NCI-H460 (cell line): ENCODE data around the gene KLHL6. TPM values are rescaled to one million over a fixed set of nuclear protein-coding genes. Genes with fewer than 3 reads are reported as not detected.
"Not testable (repeated sequence)": the region's sequence is repeated elsewhere in the genome, so short reads cannot be mapped to it uniquely, and the experiment has no call there.

ENCODE experiments used
- DNase-seq: peaks from one replicate; pipeline ENCODE4 v3.0.0-alpha.2; 2016; ENCODE audit warnings: low read depth; ENCODE audit errors: extremely low read depth
- total RNA-seq: library from RNA; depleted of rRNA; stranded (reverse); fragments of >200 nt; shearing (Covaris generic); gene quantifications from 2 replicates; pipeline ENCODE4 v1.2.3, GENCODE V29; 2014

KLHL6 gene
- total RNA-seq, 1 experiment from 2014 or later, result not detected

DNA sequence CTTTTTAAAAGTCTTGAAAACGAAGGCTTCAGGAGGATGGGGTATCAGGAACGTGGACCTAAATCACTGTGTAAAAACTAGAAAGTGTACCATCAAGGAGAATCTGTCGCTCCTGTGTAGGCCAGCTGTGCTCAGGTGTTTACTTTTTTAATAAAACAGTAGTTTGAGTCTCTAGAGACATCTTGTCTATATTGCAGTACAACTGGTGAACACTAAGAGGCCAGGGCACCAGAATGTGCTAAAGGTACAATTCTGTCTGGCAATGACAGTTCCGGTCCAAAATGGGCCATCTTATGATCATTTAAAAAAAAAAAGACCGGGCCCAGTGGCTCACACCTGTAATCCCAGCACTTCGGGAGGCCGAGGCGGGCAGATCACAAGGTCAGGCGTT is 65.3 kb downstream of the KLHL6 start:
- no peak for DNase-seq

DNA sequence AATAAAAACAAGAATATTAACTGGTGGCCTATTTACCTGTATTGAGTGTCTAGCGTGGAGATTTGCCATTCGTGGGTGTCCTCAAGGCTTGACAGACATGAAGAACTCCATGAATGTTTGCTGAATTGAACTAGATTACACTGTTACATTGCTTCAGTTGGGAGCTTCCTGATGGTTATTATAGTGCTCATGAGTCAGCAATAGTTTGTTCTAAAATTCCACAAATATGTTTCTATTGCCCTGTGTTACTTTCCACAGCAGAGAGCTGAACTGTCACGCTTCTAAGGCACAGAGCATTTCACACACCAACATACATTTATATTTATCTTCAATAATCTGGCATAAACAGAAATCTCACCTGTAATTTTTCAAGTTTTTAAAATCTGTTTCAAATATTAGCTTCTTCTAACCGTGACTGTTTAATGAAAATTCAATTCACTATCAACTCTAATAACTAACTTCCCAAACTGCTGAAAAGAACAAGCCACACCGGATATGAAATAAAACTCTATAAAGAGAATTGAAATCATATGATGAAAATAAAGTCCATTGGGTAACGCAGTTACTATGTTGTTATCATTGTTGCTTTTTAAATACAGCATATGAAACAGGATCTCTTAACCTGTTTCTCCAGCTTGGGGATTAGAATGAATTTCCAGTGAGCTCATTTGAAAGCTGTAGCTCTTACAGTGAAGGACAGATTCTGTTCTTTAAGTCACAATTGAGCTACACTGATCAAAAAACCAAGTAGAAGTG is 65.9 kb downstream of the KLHL6 start:
- DNase-seq, result no peak

DNA sequence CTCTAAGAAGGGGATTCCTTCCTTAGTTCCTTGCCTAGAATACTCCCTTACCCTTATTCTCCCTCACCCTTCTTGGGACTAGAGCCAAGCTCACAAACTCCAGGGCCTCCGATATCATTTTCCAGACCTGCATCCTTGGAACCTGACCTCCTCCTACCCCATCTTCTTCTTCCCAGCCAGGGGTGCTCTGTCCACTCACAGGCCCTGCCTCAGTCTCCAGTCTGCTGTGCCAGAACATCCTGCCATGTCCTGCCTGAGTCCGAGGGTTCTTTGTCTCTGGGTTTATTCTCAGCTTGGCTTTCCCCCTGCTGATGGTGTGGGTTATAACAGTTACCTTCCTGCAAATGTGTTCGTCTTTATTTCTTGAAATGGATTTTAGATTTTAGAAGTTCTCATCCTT is 67.2 kb downstream of the KLHL6 start:
- no peak for DNase-seq

DNA sequence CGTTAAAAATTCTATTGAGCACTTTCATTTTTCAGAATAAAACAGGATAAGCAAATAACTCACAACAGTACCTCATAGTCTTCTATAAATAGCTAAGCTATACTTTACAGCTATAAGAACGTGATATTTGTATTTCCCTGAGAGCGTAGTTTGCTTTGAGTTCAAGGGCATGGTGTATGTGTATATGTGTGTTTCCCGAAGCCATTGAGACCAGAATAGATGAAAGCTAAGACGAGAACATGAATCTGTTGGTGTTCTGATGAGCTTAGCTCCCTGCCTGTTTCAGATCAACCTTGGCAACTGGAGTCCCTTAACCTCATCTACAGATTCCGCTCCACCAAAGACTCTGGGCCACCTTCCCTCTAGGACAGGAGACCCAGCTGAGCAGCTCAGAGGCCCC is 67.6 kb downstream of the KLHL6 start:
- DNase-seq, result no peak

DNA sequence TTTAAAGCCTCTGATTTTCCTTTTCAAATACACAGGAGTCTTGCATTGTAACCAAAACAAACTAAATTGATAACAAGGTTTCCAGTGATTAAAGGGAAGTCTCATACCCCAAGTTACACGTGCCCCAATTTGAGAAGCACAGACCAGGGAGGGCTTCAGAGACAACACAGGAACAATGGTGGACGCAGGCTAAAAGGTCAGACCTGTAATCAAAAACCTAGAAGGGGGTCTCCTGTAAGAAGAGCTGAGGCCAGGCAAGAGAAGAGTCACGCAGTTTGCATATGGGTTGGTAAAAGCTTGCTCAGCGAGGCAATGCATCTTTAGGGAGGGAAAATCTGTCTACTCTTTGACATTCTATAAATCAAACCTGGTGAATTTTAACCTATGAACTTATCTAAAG is 68.5 kb downstream of the KLHL6 start:
- DNase-seq, result no peak

DNA sequence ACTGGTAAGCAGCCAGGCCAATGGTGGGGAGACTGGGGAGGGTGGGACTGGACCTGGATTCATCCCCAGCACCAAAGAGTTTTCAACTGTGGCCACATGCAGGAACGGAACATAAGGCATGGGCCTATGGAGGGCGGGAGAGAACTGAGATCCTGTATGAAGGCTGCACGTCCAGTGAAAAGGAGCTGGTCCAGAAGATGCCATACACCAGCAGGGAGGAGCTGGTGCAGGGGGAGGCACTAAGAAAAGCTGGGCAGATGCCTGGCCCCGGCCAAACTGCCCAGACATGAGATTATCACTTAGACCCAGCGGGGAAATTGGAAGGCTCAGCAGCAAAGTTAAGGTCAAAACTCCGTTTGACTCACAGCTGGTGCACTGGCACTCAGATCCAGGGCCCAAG is 69.0 kb downstream of the KLHL6 start:
- no peak for DNase-seq

DNA sequence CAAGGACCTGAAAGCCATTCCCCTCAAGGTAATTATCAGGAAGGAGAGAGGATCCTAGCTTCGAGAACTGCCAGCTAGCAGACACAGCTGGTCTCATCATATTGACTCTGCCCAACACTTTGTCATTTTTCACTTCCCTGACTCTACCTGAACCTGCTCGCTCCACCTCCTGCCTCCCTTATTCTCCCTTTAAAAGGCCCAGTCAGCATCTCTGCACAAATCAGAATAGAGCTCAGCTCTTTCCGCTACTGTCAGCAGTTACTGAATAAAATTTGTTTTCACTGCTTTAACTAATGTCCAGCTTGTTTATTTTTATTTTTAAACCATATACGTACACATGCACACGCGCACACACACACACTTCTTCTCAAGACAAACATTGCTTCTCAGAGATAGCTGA is 69.9 kb downstream of the KLHL6 start:
- DNase-seq, result no peak

DNA sequence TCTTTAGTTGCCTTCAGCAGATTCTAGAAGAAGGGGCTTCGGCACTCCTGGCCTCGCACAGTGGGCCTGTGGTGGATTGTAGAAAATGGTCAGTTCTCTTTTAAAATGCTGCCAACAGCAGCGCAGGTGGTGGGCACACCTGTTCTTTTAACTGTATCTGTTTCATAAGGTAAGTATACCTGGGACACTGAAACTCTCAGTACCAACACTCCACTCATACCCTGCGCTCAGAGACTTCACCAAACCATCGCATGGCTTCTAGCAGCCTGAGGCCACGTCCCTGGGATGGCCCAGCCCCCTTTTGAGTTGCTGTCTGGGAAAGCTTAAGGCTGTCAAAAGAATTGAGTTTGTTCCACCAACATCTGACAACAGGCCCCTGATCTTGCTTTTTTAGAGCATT is 70.4 kb downstream of the KLHL6 start:
- no peak for DNase-seq

DNA sequence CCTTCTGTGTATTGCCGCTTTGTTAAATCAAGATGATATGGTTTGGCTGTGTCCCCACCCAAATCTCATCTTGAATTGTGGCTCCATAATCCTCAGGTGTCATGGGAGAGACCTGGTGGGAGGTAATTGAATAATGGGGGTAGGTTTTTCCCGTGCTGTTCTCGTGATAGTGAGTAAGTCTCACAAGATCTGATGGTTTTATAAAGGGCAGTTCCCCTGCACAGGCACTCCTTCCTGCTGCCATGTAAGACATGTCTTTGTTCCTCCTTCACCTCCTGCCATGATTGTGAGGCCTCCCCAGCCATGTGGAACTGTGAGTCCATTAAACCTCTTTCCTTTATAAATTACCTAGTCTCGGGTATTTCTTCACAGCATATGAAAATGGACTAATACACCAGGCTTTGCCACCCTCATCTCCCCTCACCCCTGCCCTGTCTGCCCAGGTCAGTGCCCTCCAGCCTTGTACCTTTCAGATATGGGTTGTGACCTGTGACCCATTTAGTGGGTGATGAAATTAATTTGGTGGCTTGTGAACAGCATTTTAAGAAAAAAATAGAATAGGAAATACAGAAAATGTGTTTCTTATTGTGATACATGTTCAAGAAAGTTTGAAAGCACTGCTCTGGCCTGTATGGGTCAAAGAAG is 71.0 kb downstream of the KLHL6 start:
- DNase-seq, result no peak

DNA sequence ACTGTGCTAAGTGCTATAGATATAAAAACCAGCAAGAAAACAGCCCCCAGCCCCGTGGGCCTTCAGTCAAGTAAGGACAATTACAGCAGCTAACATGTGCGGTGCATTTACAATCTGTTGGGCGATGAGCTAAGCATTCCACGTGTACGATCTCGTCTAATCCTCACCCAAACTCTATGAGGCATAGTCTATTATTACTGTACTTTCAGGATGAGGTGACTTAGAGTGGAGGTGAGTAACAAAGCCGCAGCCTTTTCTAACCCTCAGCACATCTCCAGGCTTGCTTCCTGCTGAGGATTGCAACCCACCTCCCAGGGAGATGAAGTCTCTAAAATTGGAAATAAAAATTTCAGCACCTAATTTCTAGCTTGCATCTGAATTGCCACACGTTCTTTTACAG is 73.9 kb downstream of the KLHL6 start:
- DNase-seq, result no peak

DNA sequence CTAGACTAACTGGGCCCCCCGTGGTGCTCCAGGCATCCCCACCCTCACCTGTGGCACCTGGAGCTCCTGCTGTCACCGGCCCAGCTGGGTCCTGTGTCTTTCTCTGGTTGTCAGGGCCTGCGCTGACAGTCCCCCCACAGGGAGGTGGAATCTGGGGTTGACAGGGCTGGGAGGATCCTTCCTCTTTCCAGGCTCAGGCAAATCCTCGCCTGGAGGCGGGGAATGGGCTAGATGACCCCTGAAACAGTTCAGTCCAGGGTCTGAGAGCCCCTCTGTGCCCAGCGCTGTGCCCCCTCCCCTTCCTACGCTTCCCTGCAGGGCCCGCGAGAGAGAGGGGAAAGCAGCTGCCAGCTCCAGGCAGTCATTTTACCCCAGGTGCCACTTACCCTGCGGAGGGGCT is 77.0 kb downstream of the KLHL6 start:
- DNase-seq, result no peak

DNA sequence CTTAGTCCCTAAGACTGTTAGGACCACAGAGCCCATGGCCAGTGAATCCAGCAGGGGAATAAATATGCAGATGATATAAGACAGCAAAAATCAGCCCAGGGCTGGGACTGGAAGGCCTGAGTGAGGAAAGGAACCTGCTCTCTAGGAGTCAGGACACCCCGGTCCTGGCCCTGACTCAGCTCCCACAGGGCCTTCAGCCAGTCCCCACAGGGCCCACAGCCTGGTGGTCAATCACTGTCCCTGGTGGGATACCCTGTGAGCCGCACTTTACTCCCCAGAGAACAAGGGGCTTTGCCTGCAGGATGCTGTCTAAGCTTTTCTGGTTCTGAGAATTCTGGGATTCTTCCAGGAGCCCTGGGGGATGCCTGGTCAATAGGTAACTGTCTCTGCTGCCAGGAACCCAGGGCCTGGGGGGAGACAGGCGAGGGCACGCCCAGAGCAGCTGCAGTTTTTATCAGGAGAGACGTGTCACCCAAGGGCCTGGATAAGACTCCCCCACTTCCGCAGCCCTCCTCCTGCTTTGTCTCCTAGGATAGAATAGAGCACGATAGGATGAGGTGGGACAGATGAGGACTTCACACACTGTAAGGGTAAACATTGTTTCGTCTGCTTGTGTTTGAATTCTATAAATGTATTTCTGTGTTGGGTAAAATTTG is 77.6 kb downstream of the KLHL6 start:
- no peak for DNase-seq

DNA sequence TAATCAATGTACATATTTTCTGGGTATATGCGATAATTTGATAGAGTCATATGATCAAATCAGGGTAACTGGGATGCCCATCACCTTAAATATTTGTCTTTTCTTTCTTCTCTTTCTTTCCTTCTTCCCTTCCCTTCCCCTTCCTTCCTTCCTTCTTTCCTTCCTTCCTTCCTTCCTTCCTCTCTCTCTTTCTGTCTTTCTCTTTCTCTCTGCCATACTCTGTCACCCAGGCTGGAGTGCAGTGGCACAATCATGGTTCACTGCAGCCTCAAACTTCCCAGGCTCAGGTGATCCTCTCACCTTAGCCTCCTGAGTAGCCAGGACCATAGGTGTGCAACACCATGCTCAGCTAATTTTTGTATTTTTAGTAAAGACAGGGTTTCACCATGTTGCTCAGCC is 79.7 kb downstream of the KLHL6 start:
- not testable (repeated sequence) for DNase-seq

DNA sequence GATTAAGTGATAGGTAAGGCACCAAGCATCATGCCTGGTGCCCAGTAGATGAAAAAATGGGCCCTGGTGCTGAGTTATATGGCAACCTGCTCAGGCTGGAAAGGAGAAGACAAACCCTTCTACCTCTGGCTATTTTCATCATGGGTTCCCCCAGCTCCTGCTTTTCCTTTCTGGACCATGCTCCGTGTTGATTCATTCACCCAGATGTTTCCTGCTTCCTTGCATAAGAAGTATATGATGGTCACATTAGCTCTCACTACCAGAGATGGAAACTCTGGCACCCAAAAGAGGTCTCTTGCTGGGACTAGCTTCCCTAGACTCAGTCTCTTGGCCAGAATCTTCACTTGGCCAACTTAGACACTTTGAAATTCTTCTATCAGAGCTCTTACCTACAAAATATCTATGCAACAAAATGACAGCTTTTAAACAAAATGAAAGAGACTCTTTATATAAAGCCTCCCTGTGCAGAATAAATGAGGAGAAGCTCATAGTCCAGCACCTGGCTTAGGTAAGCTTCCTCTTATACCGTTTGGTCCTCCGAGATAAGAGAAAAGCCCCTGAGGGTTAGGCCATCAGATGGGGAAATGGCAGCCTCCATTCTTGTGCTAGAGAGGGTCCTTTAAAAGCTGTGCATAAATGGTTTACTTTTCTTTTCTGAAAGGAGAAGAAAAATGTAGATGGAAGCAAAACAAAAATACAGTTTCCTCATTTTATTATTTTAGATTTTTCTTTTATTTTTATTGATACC is 80.3 kb downstream of the KLHL6 start:
- DNase-seq, result no peak

DNA sequence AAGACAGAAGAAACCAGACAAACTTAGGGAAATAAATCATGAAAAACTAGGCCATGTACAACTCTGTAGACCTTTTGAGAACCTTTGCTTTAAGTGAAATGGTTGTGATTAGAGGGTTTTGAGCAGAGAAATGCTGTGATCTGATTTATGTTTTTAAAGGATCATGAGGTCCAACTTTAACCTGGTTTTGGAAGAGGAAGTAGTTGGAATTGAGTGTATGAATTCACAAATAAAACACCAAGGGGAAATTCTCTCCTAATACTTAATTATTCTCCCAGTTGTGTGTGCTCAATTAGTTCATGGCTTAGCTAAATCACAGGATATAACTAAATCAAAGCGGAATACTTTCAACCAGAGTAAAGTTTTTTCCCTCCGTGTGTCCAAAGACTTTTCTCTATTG is 81.5 kb downstream of the KLHL6 start:
- no peak for DNase-seq

DNA sequence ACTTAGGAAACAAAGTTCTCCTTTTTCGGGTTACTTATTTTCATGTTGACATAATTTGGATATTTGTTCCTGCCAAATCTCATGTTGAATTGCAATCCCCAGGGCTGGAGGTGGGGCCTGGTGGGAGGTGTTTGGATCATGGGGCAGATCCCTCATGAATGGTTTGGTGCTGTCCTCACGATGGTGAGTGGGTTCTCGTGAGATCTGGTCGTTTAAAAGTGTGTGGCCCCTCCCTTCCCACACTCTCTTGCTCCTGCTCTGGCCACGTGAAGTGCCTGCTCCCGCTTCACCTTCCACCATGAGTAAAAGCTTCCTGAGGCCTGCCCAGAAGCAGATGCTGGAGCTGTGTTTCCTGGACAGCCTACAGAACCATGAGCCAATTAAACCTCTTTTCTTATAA is 83.4 kb downstream of the KLHL6 start:
- DNase-seq, result no peak

DNA sequence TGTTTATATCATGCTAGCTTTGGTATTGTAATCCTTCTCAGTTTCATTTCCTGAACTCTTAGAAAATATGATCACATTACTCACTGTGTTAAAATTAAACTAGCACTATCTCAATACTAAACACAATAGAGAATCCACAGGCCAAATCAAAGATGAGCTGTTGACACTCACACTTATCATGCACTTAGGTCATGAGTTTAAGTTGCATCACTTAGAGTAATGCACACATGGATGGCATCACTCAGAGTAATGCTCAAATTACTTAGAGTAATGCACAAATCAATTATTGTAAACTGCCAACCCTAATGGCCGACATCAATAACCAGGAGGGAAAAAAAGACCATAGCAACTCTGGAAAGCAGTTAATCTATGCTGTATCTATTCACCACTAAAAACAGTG is 87.1 kb downstream of the KLHL6 start:
- DNase-seq, result no peak

DNA sequence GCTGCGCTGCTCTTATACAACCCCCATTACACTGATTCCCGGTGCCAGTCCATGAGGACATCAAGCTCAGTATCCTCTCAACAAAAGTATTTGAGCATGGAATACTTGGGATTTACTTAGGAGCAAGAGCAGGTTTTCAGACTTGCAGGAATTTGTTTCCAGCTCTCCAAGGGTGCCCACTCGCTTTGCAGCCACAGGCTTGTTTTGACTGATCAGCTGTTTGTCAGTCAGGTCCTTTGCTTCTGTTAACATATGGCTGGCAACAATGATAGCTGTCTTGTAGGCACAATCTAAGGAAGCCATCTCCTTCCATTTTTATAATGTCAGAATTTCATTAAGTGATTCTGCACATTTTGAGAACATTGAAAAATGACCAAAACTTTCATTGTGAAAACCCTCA is 88.9 kb downstream of the KLHL6 start:
- DNase-seq, result no peak

DNA sequence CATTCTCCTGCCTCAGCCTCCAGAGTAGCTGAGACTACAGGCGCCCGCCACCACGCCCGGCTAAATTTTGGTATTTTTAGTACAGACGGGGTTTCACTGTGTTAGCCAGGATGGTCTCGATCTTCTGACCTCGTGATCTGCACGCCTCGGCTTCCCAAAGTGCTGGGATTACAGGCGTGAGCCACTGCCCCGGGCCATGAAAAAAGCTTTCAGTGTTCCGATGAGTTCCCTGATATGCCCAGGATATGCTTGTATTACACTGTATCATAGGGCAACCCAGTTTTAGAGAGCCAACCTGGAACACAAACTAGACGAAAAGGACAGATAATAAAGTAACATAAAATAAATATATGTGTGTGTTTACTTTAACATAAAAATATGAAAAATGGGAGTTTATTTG is 89.8 kb downstream of the KLHL6 start:
- DNase-seq, result not testable (repeated sequence)

DNA sequence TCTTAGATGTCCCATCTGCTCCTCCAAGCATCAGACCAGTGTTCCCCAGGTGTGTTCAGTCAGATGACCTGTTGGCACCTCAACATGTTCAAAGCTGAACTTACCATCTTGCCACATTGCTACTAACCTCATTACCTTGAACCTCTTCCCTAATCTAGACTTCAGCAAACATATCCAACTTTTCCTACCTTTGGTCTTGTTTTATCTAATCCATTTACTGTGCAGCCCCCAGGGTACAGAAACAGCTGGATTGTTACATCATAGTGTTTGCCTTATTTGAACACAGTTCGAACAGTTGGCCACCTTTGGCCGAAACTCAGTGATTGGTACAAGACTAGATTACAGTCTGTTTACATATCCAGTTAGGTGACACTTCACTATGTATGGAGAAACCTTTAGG is 91.0 kb downstream of the KLHL6 start:
- DNase-seq, result no peak
